A673 (cell line): ENCODE measurements around the gene CIAO3. TPM values are rescaled to one million over a fixed set of nuclear protein-coding genes. Genes with fewer than 3 reads are reported as not detected.

ENCODE experiments used
- BruUV-seq: library from RNA; stranded (reverse); fragments of 400-500 nt; replicated peaks from 2 replicates; lab custom pipeline; 2021; lab: Mats Ljungman, UMichigan
- CTCF ChIA-PET: fragments of 300-600 bp; sonication (Branson Sonifier 250); formaldehyde crosslinking; loops from one replicate; lab custom pipeline; 2022; ENCODE audit warnings: antibody characterized with exemption; lab: Charles Lee
- POLR2A ChIA-PET: fragments of 300-600 bp; sonication (Branson Sonifier 250); formaldehyde crosslinking; loops from one replicate; lab custom pipeline; 2022; ENCODE audit warnings: antibody characterized with exemption; ENCODE audit not compliant: low non-redundant PET; lab: Charles Lee
- DNase-seq: peaks from one replicate; pipeline ENCODE4 v3.0.0-alpha.2; 2015; ENCODE audit warnings: low spot score
- H3K27ac ChIP-seq: fragments of 200-600 bp; sonication (generic); 2 replicates; pipeline ENCODE4 v1.5.1; 2016; ENCODE audit warnings: mixed run types, low read depth, mild to moderate bottlenecking, mixed read lengths, antibody characterized with exemption, low read length; ENCODE audit not compliant: poor library complexity, severe bottlenecking
- H3K27me3 ChIP-seq: fragments of 200-600 bp; sonication (generic); replicated peaks from 2 replicates; pipeline ENCODE4 v1.6.1; 2017; ENCODE audit warnings: mixed run types, low read depth, mild to moderate bottlenecking, mixed read lengths, antibody characterized with exemption, low read length; ENCODE audit not compliant: insufficient read depth, poor library complexity
- H3K36me3 ChIP-seq: fragments of 200-600 bp; sonication (generic); 2 replicates; pipeline ENCODE4 v1.6.1; 2016; ENCODE audit warnings: mixed run types, mild to moderate bottlenecking, mixed read lengths, antibody characterized with exemption, low read length; ENCODE audit not compliant: insufficient read depth, poor library complexity, severe bottlenecking
- H3K4me1 ChIP-seq: fragments of 200-600 bp; sonication (generic); 2 replicates; pipeline ENCODE4 v1.6.1; 2017; ENCODE audit warnings: mixed run types, mild to moderate bottlenecking, mixed read lengths, antibody characterized with exemption, low read length; ENCODE audit not compliant: insufficient read depth, poor library complexity, severe bottlenecking
- H3K4me3 ChIP-seq: fragments of 200-600 bp; sonication (generic); 2 replicates; pipeline ENCODE4 v1.5.1; 2016; ENCODE audit warnings: low read depth, mixed run types, mild to moderate bottlenecking, mixed read lengths, low read length; ENCODE audit not compliant: poor library complexity, severe bottlenecking
- H3K9me3 ChIP-seq: fragments of 200-600 bp; sonication (generic); 2 replicates; pipeline ENCODE4 v1.6.1; 2016; ENCODE audit warnings: mixed run types, low read depth, mild to moderate bottlenecking, mixed read lengths, antibody characterized with exemption, low read length; ENCODE audit not compliant: poor library complexity, severe bottlenecking
- CTCF ChIP-seq: fragments of 300-800, 200-600 bp; sonication (generic); conservative IDR thresholded peaks from 2 replicates; pipeline ENCODE4 v1.5.1; 2017; ENCODE audit warnings: low read depth, mild to moderate bottlenecking, antibody characterized with exemption, low read length, moderate library complexity, mixed read lengths
- EZH2 ChIP-seq: fragments of 200-600 bp; sonication (generic); IDR thresholded peaks from 2 replicates; pipeline ENCODE4 v1.6.1; 2017; ENCODE audit warnings: borderline replicate concordance, low read depth, mild to moderate bottlenecking, mixed read lengths, antibody characterized with exemption, low read length; ENCODE audit not compliant: poor library complexity, severe bottlenecking
- intact Hi-C: fragments of 100-400 bp; cut with micrococcal nuclease; formaldehyde crosslinking; loops from one replicate; pipeline ENCODE4 v1.10.0; 2022; ENCODE audit not compliant: unreplicated experiment
- total RNA-seq: library from RNA; stranded (reverse); gene quantifications from 2 replicates; pipeline ENCODE4 v1.2.3, GENCODE V29; 2021

The CIAO3 gene
- total RNA-seq, 1 experiment from 2014 or later: 48.4 TPM

GRCh38 chr16:728890-729744 lies 11.7 kb downstream of the CIAO3 start:
- Histone ChIP-seq H3K4me1 (peaks cover 10% of the 10 kb centered on the region), H3K27ac (no peak overlapping the region), H3K4me3 (no peak overlapping the region), H3K36me3 (no peaks in the 10 kb centered on the region), H3K27me3 (no peaks in the 10 kb centered on the region), H3K9me3 (no peaks in the 10 kb centered on the region)
- no peak for DNase-seq
- BruUV-seq: no TSS peak
- intact Hi-C loops: no loop called here
- TF ChIP-seq EZH2 (no peak), CTCF (no peak)
- ChIA-PET CTCF (interaction anchor here (0.8 kb wide), 1 partner anchor 17 kb away, joined by 3 read pairs; no protein-coding TSS in a partner anchor), POLR2A (no interaction called here)

GRCh38 chr16:728131-728889 lies 12.5 kb downstream of the CIAO3 start:
- no peaks in the 10 kb centered on the region for H3K9me3 ChIP-seq

More at GRCh38 chr16:728131-728889, 12.5 kb downstream of the CIAO3 start:
- ChIA-PET POLR2A (no interaction called here), CTCF (interaction anchor here (0.8 kb wide), 1 partner anchor 12 kb away, joined by 5 read pairs; no protein-coding TSS in a partner anchor)
- H3K4me1 ChIP-seq: peaks cover 10% of the 10 kb centered on the region
- intact Hi-C loops: no loop called here
- no peaks in the 10 kb centered on the region for H3K36me3 ChIP-seq
- no peak for TF ChIP-seq CTCF
- peak overlapping the region; percentile 52 for H3K4me3 ChIP-seq
- H3K27ac ChIP-seq: no peak overlapping the region
- no TSS peak for BruUV-seq
- DNase-seq: peak; percentile 69
- H3K27me3 ChIP-seq: no peaks in the 10 kb centered on the region
